CD14-positive monocyte (primary cell): ENCODE results near the gene HIF1A. TPM values are rescaled to one million over a fixed set of nuclear protein-coding genes. Genes with fewer than 3 reads are reported as not detected.

Experiments used
- DNase-seq, 3 donors: peaks; one replicate each; pipeline ENCODE4 v3.0.0-alpha.2; 2011 to 2022
- H2AFZ ChIP-seq: 2 replicates; pipeline ENCODE4 v1.6.0; 2012; ENCODE audit warnings: mild to moderate bottlenecking, low read depth, low read length, inconsistent platforms; ENCODE audit not compliant: insufficient read depth, poor library complexity, severe bottlenecking
- H3K27ac ChIP-seq, 2 donors: 1 replicate in 1 of 2; 2 replicates in 1 of 2; pipeline ENCODE4 v1.5.1; 2012 to 2013; ENCODE audit warnings: low read length in 2 of 2, control low read depth in 1 of 2, inconsistent platforms in 1 of 2, low read depth in 1 of 2, mild to moderate bottlenecking in 1 of 2
- H3K27me3 ChIP-seq, 2 donors: one replicate each; pipeline versions ENCODE4 v1.6.0 to v1.6.1; 2011 to 2013; ENCODE audit warnings: low read length in 2 of 2; ENCODE audit not compliant: control insufficient read depth in 2 of 2, insufficient read depth in 2 of 2
- H3K36me3 ChIP-seq, 2 donors: replicated peaks in 1 of 2; 1 replicate in 1 of 2; 2 replicates in 1 of 2; pipeline versions ENCODE4 v1.5.1 to v1.6.1; 2012 to 2013; ENCODE audit warnings: low read length in 2 of 2, control low read depth in 1 of 2, inconsistent platforms in 1 of 2, mild to moderate bottlenecking in 1 of 2; ENCODE audit not compliant: insufficient read depth in 2 of 2, control insufficient read depth in 1 of 2
- H3K4me1 ChIP-seq, 2 donors: 1 replicate in 1 of 2; 2 replicates in 1 of 2; pipeline versions ENCODE4 v1.5.1 to v1.6.1; 2012 to 2013; ENCODE audit warnings: low read length in 2 of 2, control low read depth in 1 of 2, inconsistent platforms in 1 of 2, mild to moderate bottlenecking in 1 of 2, moderate library complexity in 1 of 2; ENCODE audit not compliant: insufficient read depth in 2 of 2, control insufficient read depth in 1 of 2
- H3K4me2 ChIP-seq: replicated peaks from 2 replicates; pipeline ENCODE3; 2012; ENCODE audit warnings: low read length, moderate library complexity, mild to moderate bottlenecking; ENCODE audit not compliant: poor library complexity, severe bottlenecking; ENCODE audit errors: extremely low read depth
- H3K4me3 ChIP-seq, 3 experiments: fragments of 200-600 bp in 1 of 3; sonication (generic) in 1 of 3; replicated peaks in 1 of 3; 1 replicate in 2 of 3; 2 replicates in 1 of 3; pipeline ENCODE4 v1.5.1; 2011 to 2013; ENCODE audit warnings: low read length in 3 of 3, mild to moderate bottlenecking in 3 of 3, control low read depth in 2 of 3, low read depth in 2 of 3, inconsistent platforms in 1 of 3, moderate library complexity in 1 of 3
- H3K79me2 ChIP-seq: 2 replicates; pipeline ENCODE4 v1.6.0; 2012; ENCODE audit warnings: mild to moderate bottlenecking, control low read depth, inconsistent platforms, low read length, moderate library complexity; ENCODE audit not compliant: insufficient read depth
- H3K9ac ChIP-seq: 2 replicates; pipeline ENCODE4 v1.6.0; 2017; ENCODE audit warnings: low read length, mild to moderate bottlenecking; ENCODE audit not compliant: insufficient read depth, poor library complexity, severe bottlenecking
- H3K9me3 ChIP-seq, 2 donors: replicated peaks in 1 of 2; 1 replicate in 1 of 2; 2 replicates in 1 of 2; pipeline versions ENCODE4 v1.5.1 to v1.6.1; 2012 to 2013; ENCODE audit warnings: low read length in 2 of 2, control low read depth in 1 of 2; ENCODE audit not compliant: control insufficient read depth in 1 of 2, insufficient read depth in 1 of 2
- H4K20me1 ChIP-seq: 2 replicates; pipeline ENCODE4 v1.6.0; 2012; ENCODE audit warnings: mild to moderate bottlenecking, low read length, control low read depth, moderate library complexity; ENCODE audit not compliant: insufficient read depth
- H3K27ac Mint-ChIP-seq, 7 donors: one replicate each; pipeline ENCODE4 v1.8.0; 2020; ENCODE audit warnings: mild to moderate bottlenecking in 7 of 7, mixed read lengths in 7 of 7, moderate library complexity in 6 of 7, inconsistent platforms in 2 of 7
- H3K27me3 Mint-ChIP-seq, 3 donors: one replicate each; pipeline ENCODE4 v1.8.0; 2021 to 2022; ENCODE audit warnings: low read depth in 3 of 3, mild to moderate bottlenecking in 3 of 3, mixed read lengths in 3 of 3, moderate library complexity in 3 of 3, inconsistent platforms in 1 of 3
- H3K36me3 Mint-ChIP-seq, 2 donors: one replicate each; pipeline ENCODE4 v1.8.0; 2020; ENCODE audit warnings: mixed read lengths in 2 of 2, inconsistent platforms in 1 of 2, mild to moderate bottlenecking in 1 of 2
- H3K4me1 Mint-ChIP-seq: one replicate; pipeline ENCODE4 v1.8.0; 2020; ENCODE audit warnings: mild to moderate bottlenecking, mixed read lengths
- H3K4me3 Mint-ChIP-seq, 2 donors: one replicate each; pipeline ENCODE4 v1.8.0; 2020; ENCODE audit warnings: mild to moderate bottlenecking in 2 of 2, mixed read lengths in 2 of 2, moderate library complexity in 1 of 2
- H3K9me3 Mint-ChIP-seq, 7 donors: one replicate each; pipeline ENCODE4 v1.8.0; 2020 to 2022; ENCODE audit warnings: mixed read lengths in 7 of 7, mild to moderate bottlenecking in 6 of 7, moderate library complexity in 6 of 7, inconsistent platforms in 2 of 7
- WGBS: methylation state at CpG from one replicate; pipeline ENCODE4 v1.1.5; 2013; ENCODE audit warnings: missing lambda C conversion rate; ENCODE audit not compliant: insufficient coverage; 5-methylcytosine and 5-hydroxymethylcytosine counted together
- intact Hi-C, 2 donors: fragments of 100-400 bp; cut with micrococcal nuclease; formaldehyde crosslinking; loops; one replicate each; pipeline versions ENCODE4 v1.15.0 to v1.15.1; 2023
- polyA plus RNA-seq, 3 donors: library from polyadenylated mRNA; depleted of rRNA in 1 of 3; unstranded in 2 of 3; stranded (reverse) in 1 of 3; fragments of 300-500 nt in 2 of 3; fragments of >200 nt in 1 of 3; fragmentation: Illumina TruSeq in 2 of 3; gene quantifications; 1 replicate in 2 of 3; 2 replicates in 1 of 3; pipeline ENCODE4 v1.2.3, GENCODE V29; 2012 to 2021
- TF ChIP-seq, protein P1 (sequence below): fragments of 200-600 bp; IDR thresholded peaks from one replicate; pipeline ENCODE4 v1.8.0; 2022; ENCODE audit warnings: antibody characterized with exemption, mild to moderate bottlenecking

Gene HIF1A
- polyA plus RNA-seq, 3 donors = 79.0 to 137 (median 137) TPM

DNA sequence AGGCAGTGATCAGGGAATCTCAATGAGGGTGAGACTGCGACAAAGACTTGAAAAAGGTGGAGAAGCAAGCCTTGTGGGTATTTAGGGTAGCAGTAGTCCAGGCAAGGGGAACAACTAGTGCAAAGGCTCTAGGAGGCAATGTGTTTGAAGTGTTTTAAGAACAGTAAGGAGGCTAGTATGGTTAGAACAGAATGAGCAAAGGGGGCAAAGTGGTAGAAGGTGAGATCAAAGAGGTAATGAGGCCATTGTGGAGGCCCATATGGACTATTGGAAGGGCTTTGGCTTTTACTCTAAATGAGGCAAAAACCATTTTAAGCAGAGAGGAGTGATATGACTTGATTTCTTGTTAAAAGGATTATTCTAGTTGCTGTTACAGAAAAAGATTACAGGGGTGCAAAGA lies 16.8 kb downstream of the HIF1A start:
- peaks cover 94% of the 10 kb centered on the region for H4K20me1 ChIP-seq
- no peak overlapping the region for H3K27ac ChIP-seq
- H3K9ac ChIP-seq = no peak overlapping the region
- peaks cover 91% of the 10 kb centered on the region for H3K79me2 ChIP-seq
- TF ChIP-seq, protein P1, sequence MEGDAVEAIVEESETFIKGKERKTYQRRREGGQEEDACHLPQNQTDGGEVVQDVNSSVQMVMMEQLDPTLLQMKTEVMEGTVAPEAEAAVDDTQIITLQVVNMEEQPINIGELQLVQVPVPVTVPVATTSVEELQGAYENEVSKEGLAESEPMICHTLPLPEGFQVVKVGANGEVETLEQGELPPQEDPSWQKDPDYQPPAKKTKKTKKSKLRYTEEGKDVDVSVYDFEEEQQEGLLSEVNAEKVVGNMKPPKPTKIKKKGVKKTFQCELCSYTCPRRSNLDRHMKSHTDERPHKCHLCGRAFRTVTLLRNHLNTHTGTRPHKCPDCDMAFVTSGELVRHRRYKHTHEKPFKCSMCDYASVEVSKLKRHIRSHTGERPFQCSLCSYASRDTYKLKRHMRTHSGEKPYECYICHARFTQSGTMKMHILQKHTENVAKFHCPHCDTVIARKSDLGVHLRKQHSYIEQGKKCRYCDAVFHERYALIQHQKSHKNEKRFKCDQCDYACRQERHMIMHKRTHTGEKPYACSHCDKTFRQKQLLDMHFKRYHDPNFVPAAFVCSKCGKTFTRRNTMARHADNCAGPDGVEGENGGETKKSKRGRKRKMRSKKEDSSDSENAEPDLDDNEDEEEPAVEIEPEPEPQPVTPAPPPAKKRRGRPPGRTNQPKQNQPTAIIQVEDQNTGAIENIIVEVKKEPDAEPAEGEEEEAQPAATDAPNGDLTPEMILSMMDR = no peak
- no peaks in the 10 kb centered on the region for H3K4me1 ChIP-seq
- H2AFZ ChIP-seq = no peak overlapping the region
- H3K27ac Mint-ChIP-seq = peak overlapping the region in 2 of 7 donors; percentile 34 to 60
- H3K27me3 ChIP-seq = no peaks in the 10 kb centered on the region
- intact Hi-C loops = loop anchor here in 1 of 2 donors (5.0 kb wide), 1 partner anchor 250 kb away; no protein-coding TSS in a partner anchor
- H3K27me3 Mint-ChIP-seq = no peaks in the 10 kb centered on the region
- peaks cover 4 to 28% of the 10 kb centered on the region in 2 donors for H3K36me3 Mint-ChIP-seq
- 95% methylated on average over 1 of the region's 1 CpG for WGBS
- H3K4me2 ChIP-seq = no peak overlapping the region
- H3K36me3 ChIP-seq = no peaks in the 10 kb centered on the region
- peaks cover 0 to 3% (median 0%) of the 10 kb centered on the region in 7 donors for H3K9me3 Mint-ChIP-seq
- DNase-seq = no peak
- H3K4me1 Mint-ChIP-seq = peaks cover 51% of the 10 kb centered on the region
- no peaks in the 10 kb centered on the region for H3K9me3 ChIP-seq
- H3K4me3 Mint-ChIP-seq = no peak overlapping the region
- no peak overlapping the region for H3K4me3 ChIP-seq

DNA sequence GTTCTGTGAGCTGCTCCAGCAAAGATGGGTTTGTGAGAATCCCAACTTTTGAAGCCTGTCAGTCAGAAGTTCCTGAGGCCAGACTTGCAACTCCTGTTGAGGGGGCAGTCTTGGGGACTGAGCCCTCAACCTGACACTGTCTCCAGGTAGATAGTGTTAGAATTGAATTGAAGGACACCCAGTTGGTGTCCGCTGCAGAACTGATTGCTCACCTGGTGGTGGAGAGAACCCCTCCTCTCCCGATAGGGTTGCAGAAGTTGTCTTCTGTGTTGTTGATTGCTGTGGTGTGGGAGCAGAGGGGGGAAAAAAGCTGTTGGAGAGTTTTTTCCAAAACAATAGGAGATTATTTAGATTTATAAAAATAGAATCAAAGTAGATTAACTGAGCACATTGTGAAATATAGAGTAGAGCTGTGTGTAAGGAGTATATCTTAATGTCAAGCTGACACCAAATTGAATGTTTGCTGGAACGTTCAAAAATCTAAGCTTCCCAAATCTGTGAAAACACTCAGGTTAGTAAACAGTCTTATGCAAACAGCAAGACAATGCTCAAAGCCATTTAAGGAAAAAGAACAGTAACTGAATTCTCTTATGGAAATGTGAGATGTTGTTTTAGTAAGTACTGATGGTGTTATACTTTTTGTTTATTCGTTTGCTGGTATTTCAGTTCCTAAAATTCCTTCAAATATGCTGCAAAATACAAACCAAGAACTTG lies 18.6 kb downstream of the HIF1A start:
- Histone ChIP-seq H3K27me3 (no peaks in the 10 kb centered on the region), H3K4me2 (no peak overlapping the region), H4K20me1 (peaks cover 100% of the 10 kb centered on the region), H3K36me3 (no peaks in the 10 kb centered on the region), H3K9me3 (no peaks in the 10 kb centered on the region), H2AFZ (no peak overlapping the region), H3K27ac (no peak overlapping the region), H3K79me2 (peaks cover 100% of the 10 kb centered on the region), H3K4me3 (no peak overlapping the region), H3K4me1 (no peaks in the 10 kb centered on the region), H3K9ac (no peak overlapping the region)
- peaks cover 54% of the 10 kb centered on the region for H3K4me1 Mint-ChIP-seq
- H3K9me3 Mint-ChIP-seq = peaks cover 0 to 2% (median 0%) of the 10 kb centered on the region in 7 donors
- H3K4me3 Mint-ChIP-seq = peak overlapping the region in 1 of 2 donors; percentile 32
- intact Hi-C loops = loop anchor here in 1 of 2 donors (5.0 kb wide), 1 partner anchor 252 kb away; no protein-coding TSS in a partner anchor
- peaks cover 6 to 25% of the 10 kb centered on the region in 2 donors for H3K36me3 Mint-ChIP-seq
- H3K27me3 Mint-ChIP-seq = no peaks in the 10 kb centered on the region
- DNase-seq = no peak
- TF ChIP-seq, protein P1 = no peak
- WGBS = 60% methylated on average over 1 of the region's 4 CpGs
- peak overlapping the region in 3 of 7 donors; percentile 23 to 44 (median 37) for H3K27ac Mint-ChIP-seq
